Activated CD4-positive, CD25-positive, alpha-beta regulatory T cell treated with anti-CD3 and anti-CD28 coated beads, Interleukin-2, amount 50 U/mL, for 24 hours (primary cell): ENCODE data around the gene ARL11.

Experiments used
- ATAC-seq, 2 donors: fragments of 150-1000 bp; cut with Tn5 transposase; one replicate each; pipeline ENCODE4 v1.10.0; 2021; ENCODE audit warnings: mild to moderate bottlenecking in 1 of 2, moderate library complexity in 1 of 2

ARL11 gene

DNA sequence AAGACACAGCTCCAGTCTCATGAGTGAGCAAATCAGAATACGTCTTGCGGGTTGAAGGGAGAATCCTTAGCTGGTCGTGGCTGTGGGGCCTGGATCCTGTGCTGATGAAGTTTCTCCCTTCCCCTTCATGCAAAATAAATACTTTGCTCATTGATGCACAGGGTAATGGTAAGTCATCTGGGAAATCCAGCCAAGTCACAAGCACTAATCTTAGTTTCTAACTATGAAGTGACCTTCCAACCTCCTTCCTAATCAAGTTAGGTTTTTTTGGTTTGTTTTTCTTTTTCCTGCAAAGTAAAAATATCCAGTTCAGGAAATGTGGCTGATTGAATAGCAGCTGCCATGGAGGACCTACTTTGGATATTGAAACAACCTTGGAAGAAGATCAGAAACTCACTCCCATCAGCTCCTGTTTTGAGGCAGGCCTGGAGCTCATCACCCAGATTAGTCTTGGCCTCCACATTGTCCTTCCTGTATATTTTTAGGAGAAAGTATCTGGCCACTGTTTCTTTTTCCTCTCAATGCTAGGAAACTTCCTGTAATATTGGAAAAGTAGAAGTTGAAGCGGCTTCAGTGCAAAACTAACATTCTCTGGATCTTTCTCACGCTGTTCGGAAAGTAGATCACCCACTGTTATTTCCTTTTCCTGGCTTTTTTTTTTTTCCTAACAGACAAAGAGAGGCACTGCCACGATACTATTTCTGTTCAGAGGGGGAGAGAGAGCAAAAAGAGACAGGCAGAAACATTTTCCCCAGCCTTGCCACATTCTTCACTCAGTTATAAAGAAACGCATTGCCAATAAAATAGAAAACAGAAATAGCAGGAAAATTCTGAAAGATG is 12.3 kb upstream of the ARL11 start:
- no peak for ATAC-seq

DNA sequence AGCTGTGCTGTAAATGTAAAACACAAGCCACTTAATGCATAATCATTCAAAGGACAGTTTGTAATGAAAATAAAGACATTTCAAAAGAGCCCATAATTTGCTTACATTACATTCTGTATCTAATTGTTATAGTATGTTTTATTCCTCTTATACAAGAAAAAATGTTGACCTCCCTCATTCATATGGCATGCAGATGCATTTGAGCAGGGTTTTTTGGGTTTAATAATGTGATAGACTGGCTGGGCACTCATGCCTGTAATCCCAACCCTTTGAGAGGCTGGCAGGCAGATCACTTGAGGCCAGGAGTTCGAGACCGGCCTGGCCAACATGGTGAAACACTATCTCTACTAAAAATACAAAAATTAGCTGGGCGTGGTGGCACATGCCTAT is 11.6 kb upstream of the ARL11 start:
- ATAC-seq, result no peak

DNA sequence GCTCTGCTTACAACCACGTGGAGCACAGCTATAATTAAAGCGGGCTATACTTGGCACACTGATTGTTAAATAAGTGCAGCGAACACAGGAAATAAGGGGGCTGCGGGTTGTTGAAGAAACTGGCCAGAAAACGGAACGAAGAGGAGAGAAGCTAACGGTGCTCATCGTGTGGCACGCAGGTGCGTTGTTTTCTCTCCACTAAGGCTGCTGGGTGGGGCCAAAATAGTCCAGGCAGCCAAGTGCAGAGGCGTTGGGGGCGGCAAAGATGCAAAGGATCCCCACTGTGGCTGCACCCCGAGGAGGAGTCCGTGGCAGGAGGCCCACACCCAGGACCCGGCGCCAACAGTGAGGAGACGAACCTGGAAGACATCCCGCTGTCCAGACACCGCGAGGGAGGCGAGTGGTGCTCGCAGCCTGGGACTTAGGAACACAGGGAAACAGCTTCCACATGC is 8.1 kb upstream of the ARL11 start:
- no peak for ATAC-seq

DNA sequence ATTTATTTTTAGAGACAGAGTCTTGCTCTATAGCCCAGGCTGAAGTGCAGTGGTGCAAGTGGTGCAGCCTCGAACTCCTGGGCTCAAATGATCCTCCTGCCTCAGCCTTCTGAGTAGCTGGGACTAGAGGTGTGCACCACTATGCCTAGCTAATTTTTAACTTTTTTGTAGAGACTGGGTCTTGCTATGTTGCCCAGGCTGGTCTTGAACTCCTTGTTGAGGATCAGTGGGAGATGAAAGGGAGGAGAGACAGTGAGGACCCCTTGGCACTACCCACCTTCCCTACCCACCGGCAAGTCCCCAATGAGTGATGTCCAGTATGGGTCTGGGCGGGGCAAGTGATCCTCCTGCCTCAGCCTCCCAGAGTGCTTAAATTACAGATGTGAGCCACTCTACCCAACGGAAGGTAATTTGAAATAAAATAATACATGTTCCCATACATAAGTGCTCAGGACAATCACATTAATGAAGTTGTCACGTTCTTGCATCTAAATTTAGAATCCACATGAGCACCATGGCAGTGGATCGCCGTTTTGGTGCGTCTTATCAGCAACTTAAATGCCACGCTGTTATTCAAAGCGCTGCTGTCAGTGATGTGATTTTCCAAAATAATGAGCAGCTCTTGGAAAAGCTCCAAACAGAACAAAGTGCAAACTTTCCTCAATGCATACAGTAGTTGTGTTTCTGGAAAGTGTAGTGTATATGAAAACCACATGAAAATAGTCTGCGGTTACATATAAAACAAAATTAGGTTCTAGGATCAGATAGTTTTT is 5.9 kb upstream of the ARL11 start:
- no peak for ATAC-seq

DNA sequence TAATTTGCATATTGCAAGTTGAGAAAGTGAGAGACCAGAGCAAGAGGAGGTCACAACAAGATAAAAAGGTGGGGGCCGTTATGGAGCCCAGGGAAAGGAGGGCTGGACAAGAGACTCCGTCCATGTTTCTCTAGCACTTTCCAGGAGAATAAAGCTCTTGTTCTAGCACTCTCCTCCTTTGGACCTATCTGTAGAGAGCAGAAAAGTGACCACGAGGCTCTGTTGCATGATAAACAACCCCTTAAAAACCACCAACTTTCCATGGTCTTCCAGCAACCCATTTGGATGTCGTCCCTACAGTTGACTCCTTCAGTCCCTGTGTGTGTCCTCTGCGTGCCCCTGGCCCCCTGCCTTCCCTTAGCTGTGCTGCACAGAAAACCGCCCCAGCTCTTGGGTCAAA is 4.1 kb upstream of the ARL11 start:
- no peak for ATAC-seq

DNA sequence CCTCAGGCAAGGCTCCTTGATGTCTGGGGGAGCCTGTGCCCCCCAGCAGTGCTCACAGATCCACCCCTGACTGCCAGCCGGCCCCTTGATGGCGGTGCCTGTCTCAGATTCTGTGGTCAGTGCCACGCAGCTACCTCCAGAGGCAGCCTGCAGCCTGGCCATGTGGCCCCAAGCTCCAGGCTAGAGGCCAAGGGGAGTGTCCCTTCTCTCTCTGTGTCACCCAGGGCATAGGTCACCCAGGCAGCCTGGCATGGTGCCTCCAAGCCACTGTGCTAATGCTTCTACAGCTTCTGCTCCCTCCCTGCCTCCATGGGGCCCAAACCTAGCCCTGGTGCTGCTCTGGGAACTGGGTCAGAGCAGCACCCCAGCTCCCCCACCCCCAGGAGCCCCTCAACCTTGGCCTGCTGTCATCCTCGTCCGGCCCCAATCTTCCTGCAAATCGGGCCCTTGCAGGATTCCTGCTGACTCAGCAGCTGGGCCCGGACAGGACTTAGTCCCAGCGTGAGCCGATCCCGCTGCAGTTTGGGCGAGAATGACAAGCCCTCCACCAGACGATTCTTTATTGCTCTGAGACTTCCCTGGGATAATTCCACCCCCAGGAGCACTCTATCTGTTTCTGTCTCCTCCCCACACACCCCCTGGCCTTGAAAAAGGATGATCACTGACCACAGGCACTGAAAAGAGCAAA is 2.8 kb upstream of the ARL11 start:
- no peak for ATAC-seq

DNA sequence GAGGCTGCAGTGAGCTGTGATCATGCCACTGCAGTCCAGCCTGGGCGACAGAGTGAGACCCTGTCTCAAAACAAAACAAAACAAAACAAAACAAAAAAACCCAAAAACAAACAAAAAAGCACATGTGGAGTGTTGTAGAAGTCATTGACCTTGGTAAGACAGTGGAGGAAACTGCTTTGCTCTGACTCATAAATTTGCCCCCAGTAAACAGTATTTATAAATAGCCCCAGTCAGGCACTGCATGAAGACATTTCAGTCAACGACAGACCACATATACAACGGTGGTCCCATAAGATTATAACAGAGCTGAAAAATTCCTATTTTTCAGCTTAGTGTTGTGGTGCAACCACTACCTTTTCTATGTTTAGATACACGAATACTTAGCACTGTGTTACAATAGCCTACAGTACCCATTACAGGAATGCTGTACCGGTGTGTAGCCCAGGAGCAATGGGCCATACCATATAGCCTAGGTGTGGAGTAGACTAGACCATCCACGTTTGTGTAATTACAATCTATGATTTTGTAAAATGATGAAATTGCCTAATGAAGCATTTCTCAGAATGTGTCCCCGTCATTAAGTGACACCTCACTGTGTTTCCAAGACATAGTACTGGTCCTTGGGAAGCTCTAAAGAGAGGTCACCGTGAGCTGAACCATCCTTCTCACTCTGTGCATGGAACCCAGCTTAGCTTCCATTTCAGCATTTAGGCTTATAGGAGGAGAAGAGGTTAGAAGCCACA is 1.1 kb downstream of the ARL11 start:
- no peak for ATAC-seq

DNA sequence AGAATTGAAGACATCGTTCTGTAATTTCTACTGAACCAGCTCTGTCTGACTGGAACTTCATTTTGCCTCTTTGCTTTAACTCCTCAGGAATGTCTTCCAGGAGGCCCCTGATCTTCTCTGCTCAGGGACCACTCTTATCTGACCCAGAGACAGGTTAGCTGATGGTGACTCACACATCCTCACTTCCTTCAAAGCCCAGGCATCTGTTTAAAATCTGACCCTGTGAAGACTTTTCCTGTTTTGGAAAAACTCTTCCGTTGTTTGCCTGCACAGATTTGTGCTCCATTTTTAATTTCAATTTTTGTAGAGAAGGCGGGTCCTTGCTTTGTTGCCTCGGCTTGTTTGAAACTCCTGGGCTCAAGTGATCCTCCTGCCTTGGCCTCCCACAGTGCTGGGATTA is 1.6 kb downstream of the ARL11 start:
- ATAC-seq, result no peak

DNA sequence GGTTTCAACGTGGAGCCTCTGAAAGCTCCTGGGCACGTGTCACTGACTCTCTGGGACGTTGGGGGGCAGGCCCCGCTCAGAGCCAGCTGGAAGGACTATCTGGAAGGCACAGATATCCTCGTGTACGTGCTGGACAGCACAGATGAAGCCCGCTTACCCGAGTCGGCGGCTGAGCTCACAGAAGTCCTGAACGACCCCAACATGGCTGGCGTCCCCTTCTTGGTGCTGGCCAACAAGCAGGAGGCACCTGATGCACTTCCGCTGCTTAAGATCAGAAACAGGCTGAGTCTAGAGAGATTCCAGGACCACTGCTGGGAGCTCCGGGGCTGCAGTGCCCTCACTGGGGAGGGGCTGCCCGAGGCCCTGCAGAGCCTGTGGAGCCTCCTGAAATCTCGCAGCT is 2.3 kb downstream of the ARL11 start:
- no peak for ATAC-seq

DNA sequence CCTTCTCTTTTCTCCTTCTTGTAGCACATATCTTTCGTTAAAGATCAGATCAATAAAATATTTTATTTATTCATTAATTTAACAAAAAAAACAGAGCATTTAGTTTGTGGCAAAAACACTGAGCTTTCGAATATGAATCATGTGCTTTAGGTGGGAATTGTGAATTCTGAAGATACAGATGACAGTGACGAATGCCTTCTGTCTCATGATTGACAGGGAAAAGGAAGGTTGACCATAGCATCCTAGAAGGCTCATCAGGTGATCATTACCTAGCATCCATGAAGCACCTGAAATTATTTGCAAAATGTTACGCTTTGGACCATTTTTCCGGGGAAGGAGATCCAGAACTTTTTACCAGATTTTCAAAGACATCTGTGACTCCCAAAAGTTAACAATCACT is 3.8 kb downstream of the ARL11 start:
- ATAC-seq, result no peak

DNA sequence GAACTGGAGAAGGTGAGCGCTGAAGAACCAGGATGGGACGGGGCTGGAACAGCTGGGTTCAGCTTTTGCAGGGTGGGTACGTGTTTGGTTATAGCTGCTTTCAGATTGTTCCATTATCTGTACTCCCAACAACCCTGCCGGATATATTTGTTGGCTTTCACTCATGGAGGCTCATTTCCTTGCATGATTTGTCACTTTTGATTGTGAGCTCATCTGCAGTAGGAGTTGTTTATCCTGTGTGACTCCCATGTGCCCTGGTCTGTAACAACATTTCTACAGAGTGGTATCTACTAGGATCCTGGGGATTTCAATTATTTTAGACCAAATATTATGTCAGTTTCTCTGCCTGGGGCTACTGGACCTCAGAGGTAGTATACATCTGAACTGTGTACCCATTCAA is 5.4 kb downstream of the ARL11 start:
- ATAC-seq, result no peak

DNA sequence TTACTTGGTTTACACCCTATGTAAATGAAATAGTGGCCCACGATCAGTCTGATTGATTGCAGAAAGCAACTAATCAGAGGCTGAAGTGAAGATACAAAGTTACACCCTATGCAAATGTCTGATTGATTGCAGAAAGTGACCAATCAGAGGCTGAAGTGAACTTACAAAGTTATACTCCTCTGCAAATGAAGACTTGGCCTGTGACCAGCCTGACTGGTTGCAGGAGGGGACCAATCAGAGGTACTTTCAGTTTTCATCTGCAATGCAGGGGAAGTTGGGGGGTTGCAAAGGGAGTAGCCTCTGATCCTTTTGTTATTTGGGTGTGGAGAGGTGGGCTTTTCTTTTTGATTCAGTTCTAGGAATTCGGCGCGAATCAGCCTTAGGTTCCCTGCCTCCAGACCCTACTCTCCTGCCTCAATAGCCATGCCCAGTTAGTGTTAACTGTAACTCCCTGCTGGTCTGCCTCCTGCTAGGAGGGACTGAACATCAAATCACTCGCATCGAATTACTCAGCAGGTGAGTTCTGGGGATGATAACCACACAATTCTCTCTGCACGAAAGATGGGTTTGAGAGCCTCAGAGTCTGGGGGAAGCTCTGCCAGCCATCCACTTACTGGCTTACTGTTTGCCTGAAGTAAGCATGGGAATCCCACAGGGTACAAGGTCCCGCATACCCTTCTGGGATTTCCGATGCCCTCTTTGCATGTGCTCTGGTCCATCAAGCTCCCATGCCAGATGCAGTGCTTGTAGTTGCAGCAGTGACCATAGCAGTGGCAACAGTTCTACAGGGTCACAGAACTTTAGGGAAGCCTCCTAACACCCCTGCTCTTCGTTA is 7.5 kb downstream of the ARL11 start:
- peak; percentile 60 to 82 for ATAC-seq

DNA sequence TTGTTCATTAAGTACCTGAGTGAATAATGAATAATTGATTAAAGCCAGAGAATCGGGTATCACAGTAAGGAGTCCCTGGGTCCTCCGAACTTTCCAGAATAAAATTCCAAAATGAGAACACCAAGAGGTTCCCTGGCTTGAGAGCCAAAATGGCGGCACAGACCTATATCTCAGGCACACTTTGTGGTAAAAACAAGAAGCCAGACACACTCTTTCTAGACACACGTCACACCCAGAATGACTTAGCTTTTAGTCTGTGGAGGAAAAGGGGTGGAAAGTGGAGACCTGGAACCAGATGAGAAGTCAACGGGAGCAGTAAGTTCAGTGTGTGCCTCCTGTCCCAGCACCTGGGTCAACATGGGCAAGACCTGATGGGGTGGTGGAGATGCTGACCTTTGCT is 8.4 kb downstream of the ARL11 start:
- ATAC-seq, result no peak

DNA sequence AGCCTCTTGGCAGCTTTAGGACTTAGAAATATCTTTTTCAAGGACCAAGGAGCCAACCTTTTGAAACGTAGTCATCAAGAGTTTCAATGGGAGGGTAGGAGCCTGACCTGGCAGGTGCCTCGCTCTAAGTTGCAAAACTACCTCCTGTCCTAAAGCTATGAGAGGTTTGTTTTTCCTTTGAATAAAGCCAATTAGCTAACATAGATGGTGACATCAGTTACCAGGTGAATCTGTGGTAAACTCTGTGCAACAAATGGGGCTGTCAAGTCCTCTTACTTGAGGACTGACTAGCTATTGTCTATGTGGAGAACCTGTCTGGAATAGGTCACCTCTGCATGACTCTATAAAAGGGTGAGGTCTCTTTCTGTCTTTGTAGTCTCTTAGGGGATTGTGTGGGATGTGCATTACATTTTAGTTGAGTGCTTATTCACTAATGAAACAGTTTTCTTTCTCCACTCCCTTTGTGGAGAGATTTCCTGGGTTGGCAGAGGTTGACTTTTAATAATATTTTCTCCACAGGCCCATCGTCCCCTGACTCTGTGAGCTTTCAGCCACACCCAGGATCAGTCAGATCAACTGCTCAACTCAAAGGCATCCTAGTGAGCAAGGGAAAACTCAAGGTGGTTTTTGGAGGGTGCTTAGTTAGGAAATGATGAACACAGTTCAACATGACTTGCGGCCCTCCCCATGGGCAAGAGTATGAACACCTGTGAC is 9.9 kb downstream of the ARL11 start:
- no peak for ATAC-seq

DNA sequence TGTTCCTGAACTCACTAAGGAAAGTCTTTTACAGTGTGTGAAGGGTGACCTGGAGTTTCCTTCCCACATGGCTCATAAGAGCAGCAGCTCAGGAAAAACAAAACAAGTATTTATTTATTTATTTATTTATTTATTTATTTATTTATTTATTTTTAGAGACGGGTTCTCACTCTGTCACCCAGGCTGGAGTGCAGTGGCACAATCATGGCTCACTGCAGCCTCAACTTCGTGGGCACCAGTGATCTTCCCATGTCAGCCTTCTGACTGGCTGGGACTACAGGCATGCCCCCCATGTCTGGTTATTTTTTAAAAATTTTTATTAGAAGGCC is 10.4 kb downstream of the ARL11 start:
- ATAC-seq, result no peak

DNA sequence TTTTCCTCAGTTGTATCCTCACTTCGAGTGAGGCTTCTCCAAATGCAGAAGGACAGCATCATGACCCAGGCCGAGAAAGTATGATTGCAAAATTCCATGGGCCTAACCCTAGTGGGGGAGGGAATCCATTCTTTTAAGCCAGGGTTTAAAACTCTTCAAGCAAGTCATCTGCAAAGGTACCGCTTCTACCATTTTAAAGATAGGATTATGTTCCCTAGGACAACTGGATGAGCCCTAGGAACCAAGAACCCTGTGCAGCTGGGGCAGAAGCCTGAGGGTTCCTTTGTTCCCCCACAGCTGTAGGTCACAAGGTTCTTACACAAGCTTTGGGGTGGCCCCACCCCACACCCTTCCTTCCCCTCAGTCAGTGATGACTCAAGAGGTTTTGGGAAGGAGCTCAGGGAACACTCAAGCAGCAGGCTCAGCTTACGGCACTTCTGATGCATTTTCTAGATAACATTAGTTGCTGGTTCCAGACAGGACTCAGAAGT is 13.5 kb downstream of the ARL11 start:
- ATAC-seq, result no peak

DNA sequence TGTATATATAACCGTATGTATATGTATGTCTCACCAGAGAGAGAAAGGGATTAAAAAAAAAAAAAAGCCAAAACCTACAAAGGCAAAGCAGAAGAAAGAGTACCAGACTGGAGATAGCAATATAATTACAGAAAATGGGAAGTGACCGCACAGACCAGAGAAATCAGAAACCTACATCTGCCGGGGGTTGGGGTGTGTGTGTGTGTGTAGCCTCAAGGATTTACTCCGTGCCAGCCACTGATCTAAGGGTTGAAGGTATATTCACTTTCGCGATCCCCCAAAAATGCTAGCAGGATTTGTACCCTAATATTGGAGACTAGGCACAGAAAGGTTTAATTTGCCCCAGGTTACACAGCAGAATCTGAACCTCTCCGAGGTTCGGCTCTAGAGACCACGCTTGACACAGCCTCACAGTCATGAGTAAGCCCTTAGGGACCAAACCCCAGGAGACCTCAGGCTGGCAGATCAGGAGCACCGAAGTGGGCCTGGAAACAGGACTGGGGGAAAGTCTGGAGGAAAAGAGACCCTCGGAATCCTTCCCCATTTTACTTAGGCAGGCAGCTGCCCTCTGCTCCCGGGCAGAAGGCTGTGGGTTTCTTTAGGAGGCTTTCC is 14.8 kb downstream of the ARL11 start:
- peak in 1 of 2 donors; percentile 36 for ATAC-seq

DNA sequence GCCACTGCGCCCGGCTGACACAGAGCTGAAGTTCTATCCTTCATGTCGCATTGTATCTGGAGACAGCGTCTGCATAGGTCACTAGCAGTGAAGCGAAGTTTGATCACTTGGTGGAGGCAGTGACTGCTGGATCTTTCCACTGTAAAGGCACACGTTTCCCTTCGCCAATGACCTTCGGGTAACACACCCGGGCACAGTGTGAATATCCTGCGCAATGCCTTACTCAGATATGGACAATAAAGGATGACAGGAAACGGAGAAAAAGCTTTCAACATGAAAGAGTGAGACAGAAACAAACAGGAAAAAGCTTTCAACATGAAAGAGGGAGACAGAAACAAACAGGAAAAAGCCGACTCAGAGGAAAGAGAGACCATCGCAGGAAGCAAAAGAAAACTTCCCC is 17.1 kb downstream of the ARL11 start:
- ATAC-seq, result no peak

DNA sequence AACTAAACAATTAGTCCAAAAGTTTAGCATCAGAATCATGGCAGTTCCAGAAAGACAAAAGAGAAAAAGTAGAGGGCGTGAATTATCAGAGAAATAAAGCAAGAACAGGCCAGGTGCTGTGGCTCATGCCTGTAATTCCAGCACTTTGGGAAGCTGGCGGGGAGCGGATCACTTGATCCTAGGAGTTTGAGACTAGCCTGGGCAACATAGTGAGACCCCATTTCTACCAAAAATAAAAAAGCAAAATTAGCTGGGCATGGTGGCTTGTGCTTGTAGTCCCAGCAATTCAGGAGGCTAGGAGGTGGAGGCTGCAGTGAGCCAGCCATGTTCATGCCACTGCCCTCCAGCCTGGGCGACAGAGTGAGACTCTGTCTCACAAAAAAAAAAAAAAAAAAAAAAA is 18.4 kb downstream of the ARL11 start:
- no peak for ATAC-seq

DNA sequence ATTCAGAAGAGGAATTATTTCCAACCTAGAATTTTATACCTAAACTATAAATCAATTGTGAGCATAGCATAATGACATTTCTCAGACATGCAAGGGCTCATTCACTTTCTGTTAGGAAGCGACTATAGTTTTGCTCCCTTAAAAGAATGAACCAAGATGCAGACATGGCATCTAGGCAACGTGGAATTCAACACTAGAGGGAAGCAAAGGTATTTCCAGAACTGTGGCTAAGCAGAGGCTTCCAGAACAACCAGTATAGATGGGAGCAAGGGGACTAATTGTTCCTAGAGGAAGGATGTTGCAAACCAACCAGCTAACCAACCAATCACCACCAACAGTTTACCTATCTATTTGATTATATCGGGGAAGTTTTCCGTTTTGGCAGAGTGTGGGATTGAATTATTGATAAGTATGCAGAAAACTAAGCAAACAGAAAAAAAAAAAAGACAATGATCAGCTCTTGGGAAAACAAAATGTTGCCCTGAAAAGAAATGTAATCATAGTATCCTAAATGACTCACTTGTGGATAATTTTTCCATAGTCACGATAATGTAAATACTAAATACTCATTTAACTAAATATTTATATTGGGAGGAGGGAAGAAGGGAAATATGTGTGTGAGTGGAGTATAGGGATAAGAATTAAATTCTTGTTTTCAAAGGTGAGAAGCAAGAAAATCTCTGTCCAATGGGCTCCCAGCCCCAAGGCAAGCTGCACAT is 21.1 kb downstream of the ARL11 start:
- no peak for ATAC-seq
